Muscle of leg (tissue), 16 donors: ENCODE measurements around the gene SSX4B. TPM values are rescaled to one million over a fixed set of nuclear protein-coding genes. Genes with fewer than 3 reads are reported as not detected.
"Not testable (repeated sequence)": the region's sequence is repeated elsewhere in the genome, so short reads cannot be mapped to it uniquely, and the experiment has no call there.

Experiments used
- DNase-seq: peaks from one replicate; pipeline ENCODE4 v3.0.0; 2013
- H3K27ac ChIP-seq: one replicate; pipeline ENCODE4 v1.5.1; 2013; ENCODE audit warnings: mild to moderate bottlenecking, low read length, control low read depth
- H3K27me3 ChIP-seq: one replicate; pipeline ENCODE4 v1.6.1; 2013; ENCODE audit warnings: low read length; ENCODE audit not compliant: control insufficient read depth, insufficient read depth
- H3K36me3 ChIP-seq: one replicate; pipeline ENCODE4 v1.6.1; 2013; ENCODE audit warnings: low read length; ENCODE audit not compliant: control insufficient read depth, insufficient read depth
- H3K4me1 ChIP-seq: one replicate; pipeline ENCODE4 v1.6.1; 2013; ENCODE audit warnings: low read length; ENCODE audit not compliant: control insufficient read depth, insufficient read depth
- H3K4me3 ChIP-seq: one replicate; pipeline ENCODE4 v1.5.1; 2013; ENCODE audit warnings: low read length, control low read depth
- H3K9me3 ChIP-seq: replicated peaks from 2 replicates; pipeline ENCODE4 v1.6.1; 2013; ENCODE audit warnings: low read depth, low read length; ENCODE audit not compliant: control insufficient read depth
- WGBS: methylation state at CpG from one replicate; pipeline ENCODE4 v1.1.5; 2013; ENCODE audit warnings: missing lambda C conversion rate; ENCODE audit not compliant: insufficient coverage; 5-methylcytosine and 5-hydroxymethylcytosine counted together
- long read RNA-seq, 11 donors: transcript quantifications; one replicate each; lab custom pipeline, GENCODE V29; 2026
- polyA plus RNA-seq, 8 donors: library from polyadenylated mRNA; unstranded; fragments of 120-200 nt; gene quantifications; one replicate each; pipeline versions ENCODE4 v1.2.1 to v1.2.3, GENCODE V29; 2013; ENCODE audit warnings: inconsistent platforms in 1 of 8, low replicate concordance in 1 of 8; ENCODE audit not compliant: insufficient read length in 8 of 8, insufficient read depth in 1 of 8
- total RNA-seq: library from RNA; stranded (reverse); fragments of 120-200 nt; gene quantifications from one replicate; pipeline ENCODE4 v1.2.4, GENCODE V29; 2013

SSX4B gene
- total RNA-seq: not detected
- polyA plus RNA-seq: not detected
- long read RNA-seq, donor 1: 0 reads
- long read RNA-seq, donor 2: 0 reads
- long read RNA-seq, donor 3: 0 reads
- long read RNA-seq, donor 4: 0 reads
- long read RNA-seq, donor 5: 0 reads
- long read RNA-seq, donor 6: 0 reads
- long read RNA-seq, donor 7: 0 reads
- long read RNA-seq, donor 8: 0 reads
- long read RNA-seq, donor 9: 0 reads
- long read RNA-seq, donor 10: 0 reads
- long read RNA-seq, donor 11: 0 reads

- H3K4me3 ChIP-seq, H3K4me1 ChIP-seq, DNase-seq, H3K9me3 ChIP-seq, H3K27me3 ChIP-seq, H3K36me3 ChIP-seq, H3K27ac ChIP-seq: not testable (repeated sequence)
- no CpG with 5 or more reads among the region's 15 CpGs for WGBS
Observed at GRCh38 chrX:48411860-48412259, at the start of gene SSX4B. Gene SSX4B, minus strand, starts transcription at chrX:48411960. Its CDS starts 588 bp downstream, at chrX:48411372.

GRCh38 chrX:48460606-48461005 lies 48.8 kb upstream of the SSX4B start:
- no peaks in the 10 kb centered on the region for H3K4me1 ChIP-seq
- H3K27ac ChIP-seq: no peak overlapping the region
- peaks cover 5% of the 10 kb centered on the region for H3K9me3 ChIP-seq
- no peak for DNase-seq
- WGBS: 96% methylated on average over 9 of the region's 11 CpGs
- H3K4me3 ChIP-seq: no peak overlapping the region
- no peaks in the 10 kb centered on the region for H3K27me3 ChIP-seq
- H3K36me3 ChIP-seq: no peaks in the 10 kb centered on the region

- 94% methylated on average over 3 of the region's 3 CpGs for WGBS
- Histone ChIP-seq H3K36me3 (no peaks in the 10 kb centered on the region), H3K27me3 (no peaks in the 10 kb centered on the region), H3K4me3 (no peak overlapping the region), H3K9me3 (peaks cover 2% of the 10 kb centered on the region), H3K4me1 (no peaks in the 10 kb centered on the region), H3K27ac (no peak overlapping the region)
- DNase-seq: no peak
Observed at GRCh38 chrX:48460031-48460430, 48.3 kb upstream of the SSX4B start.

GRCh38 chrX:48459483-48459882 lies 47.7 kb upstream of the SSX4B start:
- 85% methylated on average over 4 of the region's 6 CpGs for WGBS
- no peaks in the 10 kb centered on the region for H3K27me3 ChIP-seq
- no peak overlapping the region for H3K4me3 ChIP-seq
- no peak overlapping the region for H3K27ac ChIP-seq
- no peaks in the 10 kb centered on the region for H3K4me1 ChIP-seq
- DNase-seq: no peak
- H3K9me3 ChIP-seq: peaks cover 2% of the 10 kb centered on the region
- no peaks in the 10 kb centered on the region for H3K36me3 ChIP-seq

GRCh38 chrX:48458711-48459110 lies 47.0 kb upstream of the SSX4B start:
- no peak overlapping the region for H3K4me3 ChIP-seq
- H3K27ac ChIP-seq: no peak overlapping the region
- DNase-seq: no peak
- peaks cover 2% of the 10 kb centered on the region for H3K9me3 ChIP-seq
- 68% methylated on average over 6 of the region's 6 CpGs for WGBS
- H3K4me1 ChIP-seq: no peaks in the 10 kb centered on the region
- no peaks in the 10 kb centered on the region for H3K36me3 ChIP-seq
- H3K27me3 ChIP-seq: no peaks in the 10 kb centered on the region

GRCh38 chrX:48456628-48457331 lies 45.0 kb upstream of the SSX4B start:
- no peak overlapping the region for H3K27ac ChIP-seq
- no peaks in the 10 kb centered on the region for H3K27me3 ChIP-seq
- DNase-seq: no peak
- peaks cover 2% of the 10 kb centered on the region for H3K9me3 ChIP-seq
- H3K4me1 ChIP-seq: no peaks in the 10 kb centered on the region
- H3K4me3 ChIP-seq: no peak overlapping the region
- H3K36me3 ChIP-seq: no peaks in the 10 kb centered on the region
- 80% methylated on average over 2 of the region's 6 CpGs for WGBS

GRCh38 chrX:48451708-48452107 lies 39.9 kb upstream of the SSX4B start:
- Histone ChIP-seq H3K4me1 (no peaks in the 10 kb centered on the region), H3K27me3 (no peaks in the 10 kb centered on the region), H3K4me3 (no peak overlapping the region), H3K27ac (no peak overlapping the region), H3K9me3 (no peaks in the 10 kb centered on the region), H3K36me3 (no peaks in the 10 kb centered on the region)
- DNase-seq: no peak
- WGBS: 60% methylated on average over 1 of the region's 4 CpGs

- Histone ChIP-seq H3K27ac (no peak overlapping the region), H3K4me3 (no peak overlapping the region), H3K27me3 (no peaks in the 10 kb centered on the region), H3K36me3 (no peaks in the 10 kb centered on the region), H3K9me3 (no peaks in the 10 kb centered on the region), H3K4me1 (no peaks in the 10 kb centered on the region)
- no peak for DNase-seq
Observed at GRCh38 chrX:48450076-48450475, 38.3 kb upstream of the SSX4B start.

- DNase-seq, H3K36me3 ChIP-seq, H3K27me3 ChIP-seq, H3K9me3 ChIP-seq, H3K4me3 ChIP-seq, H3K4me1 ChIP-seq, H3K27ac ChIP-seq: not testable (repeated sequence)
- 88% methylated on average over 2 of the region's 6 CpGs for WGBS
Observed at GRCh38 chrX:48447201-48447600, 35.4 kb upstream of the SSX4B start.

- not testable (repeated sequence) for H3K27me3 ChIP-seq, H3K4me3 ChIP-seq, H3K27ac ChIP-seq, H3K9me3 ChIP-seq, DNase-seq, H3K4me1 ChIP-seq, H3K36me3 ChIP-seq
- 86% methylated on average over 12 of the region's 13 CpGs for WGBS
Observed at GRCh38 chrX:48433713-48434112, 22.0 kb upstream of the SSX4B start.
